Transverse colon (tissue), 3 donors: ENCODE measurements around the gene CHEK2.

ENCODE experiments used
- CTCF ChIP-seq, 5 experiments: fragments of 200-600 bp in 3 of 5; fragments of 450-650 bp in 2 of 5; sonication (generic) in 3 of 5; IDR thresholded peaks; 1 replicate in 2 of 5; 2 replicates in 3 of 5; pipeline ENCODE4 v1.5.1; 2016 to 2017; ENCODE audit warnings: antibody characterized with exemption in 5 of 5, inconsistent platforms in 3 of 5, mild to moderate bottlenecking in 2 of 5, moderate library complexity in 1 of 5
- POLR2A ChIP-seq: fragments of 450-650 bp; IDR thresholded peaks from one replicate; pipeline ENCODE4 v1.6.1; 2016; ENCODE audit warnings: antibody characterized with exemption, mild to moderate bottlenecking, moderate library complexity

DNA sequence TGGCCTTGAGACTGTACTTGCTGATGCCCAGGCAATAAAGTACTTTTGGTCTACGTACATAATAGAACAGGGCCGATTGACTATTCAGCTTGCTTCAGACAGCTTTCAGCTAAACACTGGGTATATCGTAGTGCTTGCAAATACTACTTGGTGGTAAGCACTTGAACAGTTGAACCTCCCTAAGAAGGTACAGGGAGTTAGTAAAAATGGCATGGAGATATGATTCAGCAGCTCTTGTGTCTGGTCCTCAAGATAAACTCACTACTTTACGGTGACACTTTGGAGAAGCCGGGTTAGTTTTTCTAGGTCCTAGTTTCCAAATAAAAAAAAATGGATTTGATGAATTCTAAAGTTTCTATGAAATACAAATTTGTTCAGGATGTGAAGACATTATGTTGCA, 38.2 kb upstream of the CHEK2 start:
- TF ChIP-seq CTCF (IDR thresholded peaks at IDR 0.05) = no peak
- no peak for TF ChIP-seq POLR2A
